Uterus (tissue), 4 donors: ENCODE data around the gene PABPN1L. TPM values are rescaled to one million over a fixed set of nuclear protein-coding genes. Genes with fewer than 3 reads are reported as not detected.

Experiments
- DNase-seq, 2 donors: peaks; one replicate each; pipeline ENCODE4 v3.0.0-alpha.2; 2019 to 2020
- H3K27ac ChIP-seq, 2 donors: fragments of 200-600 bp; sonication (generic); 1 replicate in 1 of 2; 2 replicates in 1 of 2; pipeline ENCODE4 v1.5.1; 2016 to 2018
- H3K27me3 ChIP-seq, 2 donors: fragments of 200-600 bp; sonication (generic); one replicate each; pipeline ENCODE4 v1.5.1; 2018 to 2019; ENCODE audit warnings: control low read depth in 1 of 2
- H3K36me3 ChIP-seq, 2 donors: fragments of 200-600 bp; sonication (generic); one replicate each; pipeline ENCODE4 v1.5.1; 2019; ENCODE audit warnings: control low read depth in 1 of 2
- H3K4me1 ChIP-seq, 2 donors: fragments of 200-600 bp; sonication (generic); one replicate each; pipeline ENCODE4 v1.5.1; 2018 to 2019; ENCODE audit warnings: control low read depth in 1 of 2
- H3K4me3 ChIP-seq, 2 donors: fragments of 200-600 bp; sonication (generic); 1 replicate in 1 of 2; 2 replicates in 1 of 2; pipeline ENCODE4 v1.5.1; 2018 to 2019; ENCODE audit warnings: mild to moderate bottlenecking in 1 of 2
- H3K9me3 ChIP-seq, 2 donors: fragments of 200-600 bp; sonication (generic); one replicate each; pipeline ENCODE4 v1.5.1; 2019; ENCODE audit warnings: control low read depth in 1 of 2
- CTCF ChIP-seq, 4 experiments: fragments of 200-600 bp in 2 of 4; fragments of 450-650 bp in 2 of 4; sonication (generic) in 2 of 4; IDR thresholded peaks; one replicate each; pipeline ENCODE4 v1.5.1; 2016 to 2019; ENCODE audit warnings: antibody characterized with exemption in 4 of 4, mild to moderate bottlenecking in 2 of 4, moderate library complexity in 1 of 4
- POLR2A ChIP-seq, 2 donors: fragments of 450-650 bp; IDR thresholded peaks; one replicate each; pipeline ENCODE4 v1.6.1; 2016; ENCODE audit warnings: antibody characterized with exemption in 2 of 2, mild to moderate bottlenecking in 1 of 2, moderate library complexity in 1 of 2
- intact Hi-C: fragments of 100-400 bp; cut with DNase I; formaldehyde crosslinking; loops from one replicate; pipeline ENCODE4 v1.15.1; 2023; ENCODE audit warnings: low total_unique reads
- total RNA-seq, 4 donors: library from RNA; depleted of rRNA in 3 of 4; stranded (reverse); fragments of >200 nt in 3 of 4; gene quantifications; one replicate each; pipeline versions ENCODE4 v1.1.0 to v1.2.4, GENCODE V29; 2014 to 2023
- donor health status: DM: yes; HTN: yes; CAD: no.

PABPN1L gene
- total RNA-seq, 4 donors from 2014 or later: not detected

- DNase-seq: no peak
- H3K27me3 ChIP-seq: no peaks in the 10 kb centered on the region
These were observed 40.2 kb upstream of the PABPN1L start for GRCh38 chr16:88906535-88907105.

GRCh38 chr16:88906020-88906419 is 39.6 kb upstream of the PABPN1L start:
- DNase-seq: no peak
- H3K27me3 ChIP-seq: no peaks in the 10 kb centered on the region
- H3K4me1 ChIP-seq: no peaks in the 10 kb centered on the region
- H3K9me3 ChIP-seq: no peaks in the 10 kb centered on the region
- intact Hi-C loops: no loop called here
- no peak overlapping the region for H3K27ac ChIP-seq
- no peaks in the 10 kb centered on the region for H3K36me3 ChIP-seq
- TF ChIP-seq CTCF (IDR thresholded peaks at IDR 0.05) (no peak), POLR2A (IDR thresholded peaks at IDR 0.05) (no peak)
- no peak overlapping the region for H3K4me3 ChIP-seq

More at GRCh38 chr16:88906535-88907105, 40.2 kb upstream of the PABPN1L start:
- intact Hi-C loops: no loop called here
- TF ChIP-seq POLR2A (IDR thresholded peaks at IDR 0.05) (no peak), CTCF (IDR thresholded peaks at IDR 0.05) (no peak)
- H3K4me1 ChIP-seq: no peaks in the 10 kb centered on the region
- no peaks in the 10 kb centered on the region for H3K36me3 ChIP-seq
- H3K4me3 ChIP-seq: no peak overlapping the region
- no peak overlapping the region for H3K27ac ChIP-seq
- no peaks in the 10 kb centered on the region for H3K9me3 ChIP-seq

- Histone ChIP-seq H3K36me3 (no peaks in the 10 kb centered on the region), H3K27me3 (no peaks in the 10 kb centered on the region), H3K9me3 (no peaks in the 10 kb centered on the region), H3K4me3 (no peak overlapping the region), H3K27ac (no peak overlapping the region), H3K4me1 (no peaks in the 10 kb centered on the region)
- DNase-seq: no peak
- TF ChIP-seq POLR2A (IDR thresholded peaks at IDR 0.05): no peak
- TF ChIP-seq CTCF (IDR thresholded peaks at IDR 0.05): no peak
- intact Hi-C loops: no loop called here
These were observed 39.1 kb upstream of the PABPN1L start for GRCh38 chr16:88905563-88905962.

GRCh38 chr16:88904676-88905365 is 38.4 kb upstream of the PABPN1L start:
- no peak overlapping the region for H3K27ac ChIP-seq
- H3K4me3 ChIP-seq: no peak overlapping the region
- H3K27me3 ChIP-seq: no peaks in the 10 kb centered on the region
- no peak for DNase-seq
- no peaks in the 10 kb centered on the region for H3K4me1 ChIP-seq
- TF ChIP-seq CTCF (IDR thresholded peaks at IDR 0.05) (no peak), POLR2A (IDR thresholded peaks at IDR 0.05) (no peak)
- intact Hi-C loops: no loop called here
- H3K9me3 ChIP-seq: no peaks in the 10 kb centered on the region
- H3K36me3 ChIP-seq: no peaks in the 10 kb centered on the region

GRCh38 chr16:88903267-88903666 is 36.8 kb upstream of the PABPN1L start:
- H3K27ac ChIP-seq: no peak overlapping the region
- no peak for DNase-seq
- H3K4me1 ChIP-seq: no peaks in the 10 kb centered on the region
- no peaks in the 10 kb centered on the region for H3K36me3 ChIP-seq
- intact Hi-C loops: no loop called here
- no peak overlapping the region for H3K4me3 ChIP-seq
- H3K27me3 ChIP-seq: no peaks in the 10 kb centered on the region
- no peak for TF ChIP-seq CTCF (IDR thresholded peaks at IDR 0.05)
- no peak for TF ChIP-seq POLR2A (IDR thresholded peaks at IDR 0.05)
- H3K9me3 ChIP-seq: no peaks in the 10 kb centered on the region
